OCI-LY7 (cell line): ENCODE results near the gene CCNI2. TPM values are rescaled to one million over a fixed set of nuclear protein-coding genes. Genes with fewer than 3 reads are reported as not detected.

Experiments used
- BruUV-seq: library from RNA; stranded (reverse); fragments of 400-500 nt; replicated peaks from 2 replicates; lab custom pipeline; 2021; lab: Mats Ljungman, UMichigan
- CTCF ChIA-PET: fragments of 300-600 bp; sonication (Branson Sonifier 250); formaldehyde crosslinking; loops from one replicate; lab custom pipeline; 2022; ENCODE audit warnings: antibody characterized with exemption; ENCODE audit not compliant: unreplicated experiment; lab: Charles Lee
- POLR2A ChIA-PET: fragments of 300-600 bp; sonication (Branson Sonifier 250); formaldehyde crosslinking; loops from one replicate; lab custom pipeline; 2022; ENCODE audit warnings: antibody characterized with exemption; lab: Charles Lee
- DNase-seq: peaks from one replicate; pipeline ENCODE4 v3.0.0-alpha.2; 2015; ENCODE audit warnings: low spot score
- H2AFZ ChIP-seq: fragments of 200-600 bp; sonication (generic), shearing (Covaris generic); 2 replicates; pipeline ENCODE4 v1.6.1; 2014; ENCODE audit warnings: mild to moderate bottlenecking, antibody characterized with exemption, low read length, moderate library complexity
- H3K27ac ChIP-seq: fragments of 200-600 bp; sonication (generic); 2 replicates; pipeline ENCODE4 v1.5.1; 2014; ENCODE audit warnings: mixed run types, low read depth, mild to moderate bottlenecking, moderate library complexity, low read length, inconsistent platforms; ENCODE audit not compliant: poor library complexity, severe bottlenecking
- H3K36me3 ChIP-seq: fragments of 200-600 bp; sonication (generic); 2 replicates; pipeline ENCODE4 v1.6.1; 2014; ENCODE audit warnings: mild to moderate bottlenecking, antibody characterized with exemption, low read length, moderate library complexity, mixed read lengths; ENCODE audit not compliant: insufficient read depth
- H3K4me1 ChIP-seq: fragments of 200-600 bp; sonication (generic); 2 replicates; pipeline ENCODE4 v1.5.1; 2014; ENCODE audit warnings: mild to moderate bottlenecking, low read length; ENCODE audit not compliant: insufficient read depth, poor library complexity, severe bottlenecking
- H3K4me2 ChIP-seq: fragments of 200-600 bp; sonication (generic); 2 replicates; pipeline ENCODE4 v1.6.1; 2014; ENCODE audit warnings: mild to moderate bottlenecking, low read length
- H3K4me3 ChIP-seq: fragments of 200-600 bp; sonication (generic); 2 replicates; pipeline ENCODE4 v1.5.1; 2014; ENCODE audit warnings: mild to moderate bottlenecking, low read depth, low read length; ENCODE audit not compliant: poor library complexity, severe bottlenecking
- H3K79me2 ChIP-seq: fragments of 200-600 bp; sonication (generic); 2 replicates; pipeline ENCODE4 v1.6.1; 2016; ENCODE audit warnings: low read depth, mild to moderate bottlenecking, low read length, moderate library complexity, mixed read lengths; ENCODE audit not compliant: insufficient read depth
- H3K9me2 ChIP-seq: fragments of 200-600 bp; sonication (generic); 2 replicates; pipeline ENCODE4 v1.6.1; 2016; ENCODE audit warnings: mild to moderate bottlenecking, low read length, mixed read lengths; ENCODE audit not compliant: insufficient read depth
- H3K9me3 ChIP-seq: fragments of 200-600 bp; sonication (generic); 2 replicates; pipeline ENCODE4 v1.6.1; 2014; ENCODE audit warnings: mild to moderate bottlenecking, mixed run types, low read length, mixed read lengths
- H4K20me1 ChIP-seq: fragments of 200-600 bp; sonication (generic); 2 replicates; pipeline ENCODE4 v1.6.1; 2014; ENCODE audit warnings: mild to moderate bottlenecking, antibody characterized with exemption, low read length, moderate library complexity, mixed read lengths; ENCODE audit not compliant: insufficient read depth
- CTCF ChIP-seq: fragments of 200-600 bp; sonication (generic); conservative IDR thresholded peaks from 2 replicates; pipeline ENCODE4 v1.5.1; 2014; ENCODE audit warnings: mild to moderate bottlenecking, antibody characterized with exemption, low read length, moderate library complexity, mixed read lengths
- EZH2phosphoT487 ChIP-seq: fragments of 200-600 bp; sonication (generic); IDR thresholded peaks from 2 replicates; pipeline ENCODE4 v1.6.1; 2018; ENCODE audit warnings: low read depth, borderline replicate concordance, mild to moderate bottlenecking, mixed run types, antibody characterized with exemption, low read length, moderate library complexity, mixed read lengths
- intact Hi-C: fragments of 100-400 bp; cut with micrococcal nuclease; formaldehyde crosslinking; loops from one replicate; pipeline ENCODE4 v1.10.0; 2022; ENCODE audit not compliant: unreplicated experiment
- total RNA-seq, 2 experiments: library from RNA; depleted of rRNA in 1 of 2; stranded (reverse); fragments of >200 nt in 1 of 2; shearing (Covaris generic) in 1 of 2; gene quantifications; 2 replicates each; pipeline ENCODE4 v1.2.3, GENCODE V29; 2014 to 2022

The CCNI2 gene
- total RNA-seq, 2 experiments from 2014 or later, result not detected

GRCh38 chr5:132708645-132709044, 38.6 kb upstream of the CCNI2 start:
- POLR2A ChIA-PET, result interaction anchor here (0.6 to 1.4 kb wide), 4 partner anchors 9 to 29 kb away, joined by 3 to 5 read pairs (median 4); partner anchors contain the start of gene KIF3A
- BruUV-seq, result no TSS peak

GRCh38 chr5:132714456-132715307, 32.5 kb upstream of the CCNI2 start:
- H3K4me1 ChIP-seq, result no peaks in the 10 kb centered on the region
- H3K36me3 ChIP-seq, result no peaks in the 10 kb centered on the region
- no peak overlapping the region for H3K4me2 ChIP-seq
- no peaks in the 10 kb centered on the region for H3K9me3 ChIP-seq
- no peak overlapping the region for H2AFZ ChIP-seq
- no peaks in the 10 kb centered on the region for H3K9me2 ChIP-seq
- no TSS peak for BruUV-seq
- H3K27ac ChIP-seq, result no peak overlapping the region
- H3K4me3 ChIP-seq, result no peak overlapping the region
- peak; percentile 12 for DNase-seq
- no peaks in the 10 kb centered on the region for H4K20me1 ChIP-seq
- intact Hi-C loops, result loop anchor here (5.0 kb wide), 1 partner anchor 187 kb away; no protein-coding TSS in a partner anchor
- ChIA-PET POLR2A (interaction anchor here (0.8 to 1.2 kb wide), 2 partner anchors 11 to 14 kb away, joined by 3 to 6 read pairs; no protein-coding TSS in a partner anchor), CTCF (no interaction called here)
- no peaks in the 10 kb centered on the region for H3K79me2 ChIP-seq
- TF ChIP-seq CTCF (peak; percentile 80), EZH2phosphoT487 (no peak)

More at GRCh38 chr5:132708645-132709044, 38.6 kb upstream of the CCNI2 start:
- TF ChIP-seq CTCF, result no peak
- TF ChIP-seq EZH2phosphoT487, result no peak
- Histone ChIP-seq H2AFZ (no peak overlapping the region), H3K4me1 (no peaks in the 10 kb centered on the region), H3K4me2 (no peak overlapping the region), H3K9me2 (no peaks in the 10 kb centered on the region), H3K27ac (no peak overlapping the region), H4K20me1 (no peaks in the 10 kb centered on the region), H3K4me3 (no peak overlapping the region), H3K36me3 (no peaks in the 10 kb centered on the region), H3K79me2 (no peaks in the 10 kb centered on the region), H3K9me3 (no peaks in the 10 kb centered on the region)
- CTCF ChIA-PET, result interaction anchor here (0.5 kb wide), 1 partner anchor 375 kb away, joined by 3 read pairs; no protein-coding TSS in a partner anchor
- DNase-seq, result no peak
- intact Hi-C loops, result no loop called here
